Activated CD4-positive, alpha-beta T cell treated with anti-CD3 and anti-CD28 coated beads for 1 hour (primary cell): ENCODE results near the gene GPC3.
"Not testable (repeated sequence)": the region's sequence is repeated elsewhere in the genome, so short reads cannot be mapped to it uniquely, and the experiment has no call there.

ENCODE experiments used
- DNase-seq: peaks from one replicate; pipeline ENCODE4 v3.0.0-alpha.2; 2020

GPC3 gene

GRCh38 chrX:133985164-133985966 is at the start of gene GPC3:
GPC3 (minus strand) TSS chrX:133985594.
- no peak for DNase-seq

- DNase-seq, result no peak
These were observed 47.0 kb upstream of the GPC3 start for GRCh38 chrX:134032441-134032840.

GRCh38 chrX:134026565-134027311 is 41.3 kb upstream of the GPC3 start:
- DNase-seq, result peak; percentile 7

- no peak for DNase-seq
These were observed 40.7 kb upstream of the GPC3 start for GRCh38 chrX:134025986-134026545.

- no peak for DNase-seq
These were observed 39.4 kb upstream of the GPC3 start for GRCh38 chrX:134024686-134025377.

- DNase-seq, result no peak
These were observed 38.5 kb upstream of the GPC3 start for GRCh38 chrX:134023851-134024281.

- no peak for DNase-seq
These were observed 35.5 kb upstream of the GPC3 start for GRCh38 chrX:134020910-134021309.

- DNase-seq, result no peak
These were observed 34.3 kb upstream of the GPC3 start for GRCh38 chrX:134019567-134020206.

GRCh38 chrX:134016309-134016708 is 30.9 kb upstream of the GPC3 start:
- DNase-seq, result not testable (repeated sequence)

GRCh38 chrX:134015510-134015909 is 30.1 kb upstream of the GPC3 start:
- DNase-seq, result not testable (repeated sequence)

GRCh38 chrX:134013524-134013923 is 28.1 kb upstream of the GPC3 start:
- DNase-seq, result no peak

- DNase-seq, result no peak
These were observed 27.7 kb upstream of the GPC3 start for GRCh38 chrX:134013092-134013497.

GRCh38 chrX:134010690-134011089 is 25.3 kb upstream of the GPC3 start:
- DNase-seq, result no peak

- no peak for DNase-seq
These were observed 22.3 kb upstream of the GPC3 start for GRCh38 chrX:134007716-134008115.

- DNase-seq, result no peak
These were observed 21.2 kb upstream of the GPC3 start for GRCh38 chrX:134006484-134007161.

GRCh38 chrX:134004084-134004483 is 18.7 kb upstream of the GPC3 start:
- DNase-seq, result no peak

GRCh38 chrX:134002921-134003615 is 17.7 kb upstream of the GPC3 start:
- DNase-seq, result no peak

- no peak for DNase-seq
These were observed 15.2 kb upstream of the GPC3 start for GRCh38 chrX:134000260-134001245.

GRCh38 chrX:133999031-133999705 is 13.8 kb upstream of the GPC3 start:
- no peak for DNase-seq

GRCh38 chrX:133995759-133996158 is 10.4 kb upstream of the GPC3 start:
- no peak for DNase-seq
